CD4-positive, alpha-beta T cell treated with Interleukin-1 beta for 1 hour (primary cell): ENCODE data around the gene DYRK1A.
"Not testable (repeated sequence)": the region's sequence is repeated elsewhere in the genome, so short reads cannot be mapped to it uniquely, and the experiment has no call there.

Experiments
- DNase-seq, 2 donors: peaks; one replicate each; pipeline ENCODE4 v3.0.0-alpha.2; 2020 to 2022

Gene DYRK1A

DNA sequence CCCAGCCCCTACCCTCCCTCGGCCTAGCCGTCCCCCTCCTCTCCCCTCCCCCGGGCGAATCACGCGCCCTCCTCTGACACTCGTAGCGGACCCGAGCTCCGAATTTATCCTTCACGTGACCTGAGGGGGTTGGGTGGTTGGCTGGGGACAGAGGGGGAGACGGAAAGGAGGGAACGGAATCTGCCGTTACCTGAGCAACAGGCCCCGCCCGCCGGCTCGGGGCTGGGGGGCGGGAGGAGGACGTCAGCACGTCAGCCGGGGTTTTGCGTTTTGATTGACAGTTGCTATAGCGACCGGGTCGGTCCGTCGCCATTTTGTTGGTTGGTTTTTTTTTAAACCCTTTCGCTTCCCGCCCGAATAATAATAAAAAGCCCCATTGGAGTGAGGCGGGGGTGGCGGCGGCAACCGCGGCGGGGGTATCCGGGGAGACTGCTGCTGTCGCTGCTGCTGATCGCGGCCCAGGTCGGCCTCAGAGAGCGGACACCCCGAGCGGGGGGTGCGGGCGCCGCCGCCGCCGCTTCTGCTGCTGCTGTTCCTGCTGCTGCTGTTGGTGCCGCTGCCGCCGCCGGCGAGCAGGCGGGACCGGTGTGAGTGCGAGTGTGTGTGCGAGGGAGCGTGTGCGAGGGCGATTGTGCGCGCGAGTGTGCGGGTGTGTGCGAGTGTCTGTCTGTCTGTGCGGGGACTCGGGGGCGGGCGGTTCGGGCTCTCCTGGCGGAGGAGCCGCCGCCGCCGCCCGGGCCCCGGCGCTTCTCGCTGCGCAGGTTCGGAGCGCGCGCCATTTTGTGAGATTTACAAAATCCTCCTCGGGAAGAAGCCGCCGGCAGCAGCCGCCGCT is at the start of gene DYRK1A:
DYRK1A (plus strand) TSS at position 292 of the 835 bp plus-strand sequence. CDS start 53,602 bp downstream, outside the sequence.
- DNase-seq: peak; percentile 98 to 99

DNA sequence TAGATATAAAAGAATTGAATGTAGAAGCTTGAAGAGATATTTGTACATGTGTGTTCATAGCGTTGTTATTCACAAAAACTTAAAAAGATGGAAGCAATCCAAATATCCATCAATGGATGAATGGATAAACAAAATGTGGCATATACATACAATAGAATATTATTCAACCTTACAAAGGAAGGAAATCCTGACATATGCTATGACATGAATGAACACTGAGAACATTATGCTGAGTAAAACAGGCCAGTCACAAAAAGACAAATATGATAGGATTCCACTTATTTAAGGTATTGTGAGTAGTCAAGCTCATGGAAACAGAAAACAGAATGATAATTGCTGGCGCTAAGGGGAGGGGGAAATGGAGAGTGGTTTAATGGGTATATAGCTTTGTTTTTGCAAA is 47.0 kb upstream of the DYRK1A start:
- DNase-seq: no peak

DNA sequence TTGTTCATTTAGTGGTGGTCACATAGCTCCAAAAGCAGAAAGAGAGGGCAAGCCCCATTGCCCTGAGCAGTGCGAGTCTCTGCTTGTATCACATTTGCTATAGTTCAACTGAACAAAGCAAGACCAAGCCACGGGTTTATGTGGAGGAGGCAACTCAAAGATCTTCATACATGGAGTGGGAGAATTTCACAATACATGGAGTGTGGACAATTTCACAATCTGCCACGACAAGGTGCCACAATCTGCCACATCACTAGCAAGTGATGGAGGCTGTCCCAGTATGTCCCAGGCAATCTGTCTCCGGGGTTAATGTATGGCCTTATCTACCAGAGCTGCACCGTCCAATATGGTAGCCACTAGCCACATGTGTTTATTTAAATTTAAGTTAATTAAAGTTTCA is 44.5 kb upstream of the DYRK1A start:
- DNase-seq: no peak

DNA sequence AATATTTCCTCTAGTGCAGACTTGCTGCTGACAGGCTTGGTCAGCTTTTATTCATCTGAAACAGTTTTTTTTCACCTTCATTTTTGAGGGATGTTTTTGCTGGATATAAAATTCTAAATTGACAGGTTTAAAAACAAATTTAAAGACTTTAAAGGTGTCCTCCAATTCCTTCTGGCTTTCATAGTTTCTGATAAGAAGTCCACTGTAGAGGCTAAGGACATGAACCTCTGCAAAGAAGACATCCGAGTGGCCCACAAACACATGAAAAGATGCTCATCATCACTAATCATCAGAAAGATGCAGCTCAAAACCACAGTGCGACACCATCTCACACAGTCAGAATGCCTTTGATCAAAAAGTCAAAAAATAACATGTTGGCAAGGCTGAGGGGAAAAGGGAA is 42.0 kb upstream of the DYRK1A start:
- DNase-seq: no peak

- DNase-seq: not testable (repeated sequence)
Measured at GRCh38 chr21:37328147-37328546, 38.4 kb upstream of the DYRK1A start.

GRCh38 chr21:37331411-37331810 is 35.2 kb upstream of the DYRK1A start:
- no peak for DNase-seq

DNA sequence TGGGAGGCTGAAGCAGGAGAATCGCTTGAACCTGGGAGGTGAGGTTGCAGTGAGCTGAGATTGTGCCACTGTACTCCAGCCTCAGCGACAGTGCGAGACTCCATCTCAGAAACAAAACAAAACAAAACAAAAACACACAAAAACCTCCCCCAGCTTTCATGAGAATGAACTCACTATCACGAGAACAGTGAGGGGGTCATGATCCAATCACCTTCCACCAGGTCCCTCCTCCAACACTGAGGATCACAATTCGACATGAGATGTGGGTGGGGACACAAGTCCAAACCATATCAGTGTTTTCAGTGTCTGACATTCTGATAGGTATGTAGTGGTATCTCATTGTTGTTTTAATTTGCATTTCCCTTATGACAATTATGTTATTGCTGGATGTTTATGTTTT is 31.5 kb upstream of the DYRK1A start:
- no peak for DNase-seq

DNA sequence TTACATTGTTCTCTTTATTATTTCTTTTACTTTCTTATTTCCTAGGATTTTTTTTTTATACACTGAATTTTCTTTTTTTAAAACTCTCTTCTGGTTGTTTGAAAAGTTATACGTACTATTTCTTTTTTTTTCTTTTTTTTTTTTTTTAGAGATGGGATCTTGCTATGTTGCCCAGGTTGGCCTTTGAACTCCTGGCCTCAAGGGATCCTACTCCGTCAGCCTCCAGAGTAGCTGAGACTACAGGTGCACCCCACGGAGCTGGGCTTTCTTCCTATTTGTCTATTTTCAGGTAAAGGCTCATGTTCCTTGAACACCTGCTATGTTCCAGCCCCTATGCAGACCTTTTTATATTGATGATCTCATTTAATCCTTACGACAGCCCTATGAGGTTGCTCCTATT is 29.4 kb upstream of the DYRK1A start:
- DNase-seq: no peak

GRCh38 chr21:37337831-37338230 is 28.7 kb upstream of the DYRK1A start:
- no peak for DNase-seq

GRCh38 chr21:37338671-37339551 is 27.7 kb upstream of the DYRK1A start:
- no peak for DNase-seq

- no peak for DNase-seq
Measured at GRCh38 chr21:37339552-37339939, 27.0 kb upstream of the DYRK1A start.

DNA sequence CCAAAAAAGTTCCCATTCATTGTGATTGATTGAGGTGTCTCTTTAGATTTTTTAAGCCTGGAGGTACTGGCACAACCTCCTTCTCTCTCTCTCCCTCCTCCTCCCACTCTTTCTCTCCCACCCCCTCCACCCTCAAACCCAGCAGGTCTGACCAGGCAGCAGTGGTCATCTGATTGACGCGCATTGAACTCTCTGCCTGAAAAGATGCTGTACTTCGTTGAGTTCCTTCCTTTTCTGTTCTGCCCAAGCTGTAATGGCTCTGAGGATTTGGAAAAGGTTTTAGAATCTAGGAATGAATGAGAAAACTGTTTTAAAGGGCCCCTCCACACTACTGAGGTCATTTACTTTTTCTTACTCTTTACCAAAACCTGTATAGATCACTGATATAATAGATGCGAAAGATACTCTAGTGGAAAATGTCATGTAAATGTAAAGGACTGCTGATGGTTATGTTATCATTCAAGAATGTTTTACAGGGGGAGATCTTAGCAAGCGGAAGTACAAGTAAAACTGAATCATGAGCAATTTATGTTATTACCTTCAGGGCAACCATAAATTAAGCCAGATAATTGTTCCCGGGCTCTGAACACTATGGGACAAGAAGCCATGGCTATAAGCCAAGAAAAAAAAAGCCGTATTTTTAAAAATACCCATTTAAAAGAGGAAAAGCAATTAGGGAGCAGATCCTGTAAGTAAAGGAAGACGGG is 25.2 kb upstream of the DYRK1A start:
- no peak for DNase-seq

DNA sequence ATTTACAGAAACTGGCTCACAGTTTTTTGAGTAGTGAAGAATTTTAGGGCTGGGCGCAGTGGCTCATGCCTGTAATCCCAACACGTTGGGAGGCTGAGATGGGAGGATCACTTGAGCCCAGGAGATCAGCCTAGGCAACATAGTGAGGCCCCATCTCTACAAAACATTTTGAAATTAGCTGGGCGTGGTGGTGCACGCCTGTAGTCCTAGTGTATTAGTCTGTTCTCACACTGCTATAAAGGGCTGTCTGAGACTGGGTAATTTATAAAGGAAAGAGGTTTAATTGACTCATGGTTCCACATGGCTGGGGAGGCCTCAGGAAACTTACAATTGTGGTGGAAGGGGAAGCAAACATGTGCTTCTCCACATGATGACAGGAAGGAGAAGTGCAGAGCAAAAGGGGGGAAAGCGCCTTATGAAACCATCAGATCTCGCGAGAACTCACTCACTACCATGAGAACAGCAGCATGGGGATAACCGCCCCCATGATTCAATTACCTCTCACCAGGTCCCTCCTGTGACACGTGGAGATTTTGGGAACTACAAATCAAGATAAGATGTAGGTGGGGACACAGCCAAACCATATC is 24.4 kb upstream of the DYRK1A start:
- DNase-seq: no peak

DNA sequence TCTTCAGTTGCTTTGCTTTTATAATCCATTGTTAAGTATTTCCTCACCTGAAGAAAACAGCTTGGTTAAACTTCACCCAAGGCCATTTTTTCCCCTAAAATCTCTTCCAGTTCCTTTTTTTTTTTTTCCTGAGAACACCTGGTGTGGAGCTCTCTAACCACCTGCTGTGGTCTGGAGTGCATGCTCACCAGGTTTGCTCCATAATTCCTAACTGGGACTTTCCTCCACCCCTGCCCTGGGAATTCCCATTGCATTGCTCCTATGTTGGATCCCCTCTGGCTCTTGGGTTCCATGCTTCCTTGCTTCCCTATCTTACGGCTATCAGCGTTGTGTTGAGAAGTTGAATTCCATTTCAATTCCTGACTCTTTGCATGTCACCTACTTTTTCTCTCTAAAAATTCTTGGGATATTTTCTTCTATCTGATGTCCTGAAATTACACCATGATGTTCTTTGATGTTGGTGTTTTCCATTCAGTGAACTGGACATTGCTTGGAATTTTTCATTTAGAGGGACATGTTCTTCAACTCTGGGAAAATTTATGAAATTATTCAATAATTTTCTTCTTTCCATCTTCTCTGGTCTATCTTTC is 19.6 kb upstream of the DYRK1A start:
- DNase-seq: no peak

DNA sequence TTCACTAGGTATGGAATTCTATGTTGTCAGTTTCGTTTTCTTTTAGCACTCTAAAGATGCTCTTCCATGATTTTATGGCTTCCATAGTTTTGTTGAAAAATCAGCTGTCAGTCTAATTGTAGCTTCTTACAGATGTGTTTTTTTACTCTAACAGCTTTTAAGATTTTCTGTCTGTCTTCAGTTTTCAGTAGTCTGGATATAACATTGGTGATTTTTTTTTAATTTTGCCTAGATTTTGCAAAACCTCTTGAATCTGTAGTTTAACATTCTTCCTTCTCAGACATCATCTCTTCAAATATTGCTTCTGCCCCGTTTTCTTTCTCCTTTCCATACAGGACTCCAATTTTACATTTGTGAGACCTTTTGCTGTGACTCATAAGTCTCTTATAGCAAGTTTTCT is 17.9 kb upstream of the DYRK1A start:
- DNase-seq: no peak

- no peak for DNase-seq
Measured at GRCh38 chr21:37350472-37350871, 16.1 kb upstream of the DYRK1A start.

- DNase-seq: no peak
Measured at GRCh38 chr21:37356706-37357105, 9.9 kb upstream of the DYRK1A start.

DNA sequence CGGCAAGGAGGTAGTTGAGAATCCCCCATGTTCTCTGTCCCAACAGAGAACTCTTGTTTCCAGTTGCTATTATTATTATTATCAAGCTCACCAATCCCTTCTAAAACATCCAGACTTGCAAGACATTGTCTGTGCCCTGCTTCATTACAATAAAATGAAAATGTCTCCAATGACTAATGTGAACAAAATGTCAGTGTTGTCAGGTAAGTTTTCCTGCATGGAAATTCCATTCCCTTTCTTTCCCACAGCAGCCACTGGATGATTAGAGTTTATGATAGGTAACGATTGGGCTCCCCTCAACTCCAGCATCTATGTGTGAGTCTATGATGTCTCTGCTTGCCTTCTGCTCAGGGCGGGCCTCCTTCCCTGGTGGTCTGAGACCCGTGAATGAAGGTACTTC is 8.9 kb upstream of the DYRK1A start:
- no peak for DNase-seq

DNA sequence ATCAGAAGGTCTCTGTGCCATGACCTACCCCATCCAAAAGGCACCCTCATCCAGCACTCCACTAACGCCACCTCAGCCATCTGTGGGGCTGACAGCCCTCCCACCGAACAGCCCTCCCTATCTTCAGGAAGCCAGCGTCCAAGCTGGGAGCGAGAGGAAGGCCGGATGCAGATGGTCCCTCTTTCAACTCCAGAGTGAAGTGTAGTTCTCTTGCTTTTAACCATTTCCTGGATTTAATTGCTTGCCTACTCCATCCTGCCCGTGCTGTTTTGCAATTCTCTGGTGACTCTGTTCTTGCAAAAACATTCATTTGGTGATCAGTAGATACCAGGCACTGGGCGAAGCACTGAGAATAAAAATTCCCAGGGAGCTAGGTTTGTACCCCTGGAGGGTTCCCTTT is 8.2 kb upstream of the DYRK1A start:
- DNase-seq: no peak

GRCh38 chr21:37363936-37364335 is 2.6 kb upstream of the DYRK1A start:
- DNase-seq: no peak

DNA sequence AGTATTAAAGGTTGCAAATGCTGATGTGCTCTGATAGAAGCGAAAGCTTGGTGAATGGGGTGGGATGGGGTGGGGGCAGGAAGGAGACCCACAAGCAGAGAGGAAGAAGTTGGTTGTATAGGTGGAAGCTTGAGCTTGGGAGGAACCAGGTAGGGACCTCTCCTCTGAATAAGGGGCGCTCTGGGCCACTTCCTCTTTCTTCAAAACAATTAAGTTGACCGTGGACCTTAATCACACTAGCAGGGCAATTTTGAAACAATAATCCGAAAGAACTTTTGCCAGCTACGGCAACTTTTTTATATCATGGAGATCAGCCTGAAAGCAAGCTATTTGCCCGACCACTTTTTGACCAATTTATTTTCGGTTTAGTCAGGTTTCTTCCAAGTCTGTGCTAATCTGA is 1.9 kb upstream of the DYRK1A start:
- DNase-seq: no peak
